MM.1S (cell line): Measurements from ENCODE around the gene NTSR1.

Experiments
- DNase-seq: peaks from one replicate; pipeline ENCODE4 v3.0.0-alpha.2; 2015
- H2AFZ ChIP-seq: fragments of 300-600 bp; sonication (generic); 2 replicates; pipeline ENCODE4 v1.6.0; 2016; ENCODE audit warnings: antibody characterized with exemption, low read length
- H3F3A ChIP-seq: fragments of 300-600 bp; sonication (generic); 2 replicates; pipeline ENCODE4 v1.6.1; 2016; ENCODE audit warnings: mild to moderate bottlenecking, antibody characterized with exemption, low read length, moderate library complexity, mixed read lengths; ENCODE audit not compliant: insufficient read depth
- H3K27ac ChIP-seq: fragments of 300-600 bp; sonication (generic); 2 replicates; pipeline ENCODE4 v1.5.1; 2016; ENCODE audit warnings: mild to moderate bottlenecking, low read length
- H3K27me3 ChIP-seq: fragments of 300-600 bp; sonication (generic); replicated peaks from 2 replicates; pipeline ENCODE4 v1.6.0; 2016; ENCODE audit warnings: low read length; ENCODE audit not compliant: insufficient read depth
- H3K36me3 ChIP-seq: fragments of 300-600 bp; sonication (generic); replicated peaks from 2 replicates; pipeline ENCODE4 v1.6.1; 2016; ENCODE audit warnings: mild to moderate bottlenecking, low read length, mixed read lengths; ENCODE audit not compliant: insufficient read depth
- H3K4me1 ChIP-seq: fragments of 300-600 bp; sonication (generic); 2 replicates; pipeline ENCODE4 v1.6.1; 2016; ENCODE audit warnings: low read length, mixed read lengths
- H3K4me2 ChIP-seq: fragments of 300-600 bp; sonication (generic); 2 replicates; pipeline ENCODE4 v1.6.0; 2016; ENCODE audit warnings: low read depth, low read length
- H3K4me3 ChIP-seq: fragments of 300-600 bp; sonication (generic); 2 replicates; pipeline ENCODE4 v1.5.1; 2016; ENCODE audit warnings: low read length, mixed read lengths
- H3K79me2 ChIP-seq: fragments of 300-600 bp; sonication (generic); 2 replicates; pipeline ENCODE4 v1.6.1; 2016; ENCODE audit warnings: mixed run types, low read length, mixed read lengths
- H3K9ac ChIP-seq: fragments of 300-600 bp; sonication (generic); 2 replicates; pipeline ENCODE4 v1.6.1; 2016; ENCODE audit warnings: low read length, mixed read lengths
- H3K9me2 ChIP-seq: fragments of 300-600 bp; sonication (generic); replicated peaks from 2 replicates; pipeline ENCODE4 v1.6.1; 2016; ENCODE audit warnings: mild to moderate bottlenecking, low read length, mixed read lengths; ENCODE audit not compliant: insufficient read depth
- H3K9me3 ChIP-seq: fragments of 300-600 bp; sonication (generic); replicated peaks from 2 replicates; pipeline ENCODE4 v1.6.1; 2016; ENCODE audit warnings: mild to moderate bottlenecking, low read length, mixed read lengths; ENCODE audit not compliant: insufficient read depth
- H4K20me1 ChIP-seq: fragments of 300-600 bp; sonication (generic); 2 replicates; pipeline ENCODE4 v1.6.1; 2016; ENCODE audit warnings: mild to moderate bottlenecking, low read length, moderate library complexity, mixed read lengths; ENCODE audit not compliant: insufficient read depth
- EZH2 ChIP-seq: fragments of 300-600 bp; sonication (generic); optimal IDR thresholded peaks from 2 replicates; pipeline ENCODE3; 2017; ENCODE audit warnings: low read depth, mild to moderate bottlenecking, antibody characterized with exemption, low read length, mixed read lengths
- EZH2phosphoT487 ChIP-seq: fragments of 300-600 bp; sonication (generic); IDR thresholded peaks from 2 replicates; pipeline ENCODE4 v1.6.1; 2018; ENCODE audit warnings: antibody characterized with exemption, low read length
- TF ChIP-seq, protein P1 (sequence below): fragments of 300-600 bp; sonication (generic); IDR thresholded peaks from 2 replicates; pipeline ENCODE4 v1.5.1; 2016; ENCODE audit warnings: antibody characterized with exemption, low read length, mixed read lengths

The NTSR1 gene

DNA sequence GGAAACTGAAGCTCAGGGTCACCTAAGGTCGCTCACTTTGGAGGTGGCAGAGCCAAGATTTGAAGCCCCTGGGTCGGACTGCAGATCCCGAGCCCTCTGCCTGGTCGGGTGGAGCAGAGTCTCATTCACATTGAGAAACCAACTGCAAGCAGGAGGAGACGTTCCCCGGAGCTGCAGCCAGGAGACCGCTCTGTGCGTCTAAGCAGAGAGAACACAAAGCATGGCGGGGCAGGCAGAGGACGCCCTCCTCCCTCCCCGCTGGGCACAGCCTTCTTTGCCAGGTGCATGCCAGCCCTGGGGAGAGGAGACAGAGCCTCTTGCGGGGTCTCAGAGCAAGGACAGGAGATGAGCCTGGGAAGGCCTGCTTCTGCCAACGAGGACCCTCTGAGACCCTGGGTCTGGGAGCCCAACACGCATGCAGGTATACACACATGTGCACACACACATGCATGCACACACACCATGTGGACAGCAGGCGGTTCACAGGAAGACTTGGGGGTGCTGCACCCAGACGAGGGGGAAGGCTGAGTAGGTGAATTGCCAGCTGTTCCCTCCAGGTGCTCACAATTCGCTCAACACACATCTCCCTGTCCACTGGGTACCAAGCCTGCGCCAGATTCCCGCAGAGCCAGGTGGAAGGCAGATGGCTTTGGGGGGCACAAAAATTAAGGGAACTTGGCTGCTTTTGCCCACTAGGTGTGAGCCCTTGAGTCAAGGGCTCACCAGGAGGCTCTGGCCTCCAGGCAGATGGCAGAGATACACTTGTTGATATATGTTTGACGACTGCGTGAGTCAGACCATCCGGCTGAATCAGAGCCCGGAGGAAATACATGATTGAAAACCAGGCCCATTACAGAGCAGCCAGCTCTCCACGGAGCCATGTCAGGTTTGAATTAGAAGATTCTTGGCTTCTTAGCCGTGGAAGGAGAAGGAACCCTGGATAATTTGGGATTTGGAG, 5.5 kb upstream of the NTSR1 start:
- no peak for DNase-seq
- H3K27ac ChIP-seq: no peak overlapping the region
- H3K9me2 ChIP-seq: no peaks in the 10 kb centered on the region
- no peaks in the 10 kb centered on the region for H3F3A ChIP-seq
- H3K9me3 ChIP-seq: no peaks in the 10 kb centered on the region
- H3K4me2 ChIP-seq: no peak overlapping the region
- H3K4me3 ChIP-seq: no peak overlapping the region
- no peaks in the 10 kb centered on the region for H3K79me2 ChIP-seq
- H3K27me3 ChIP-seq: peaks cover 100% of the 10 kb centered on the region
- TF ChIP-seq, protein P1, sequence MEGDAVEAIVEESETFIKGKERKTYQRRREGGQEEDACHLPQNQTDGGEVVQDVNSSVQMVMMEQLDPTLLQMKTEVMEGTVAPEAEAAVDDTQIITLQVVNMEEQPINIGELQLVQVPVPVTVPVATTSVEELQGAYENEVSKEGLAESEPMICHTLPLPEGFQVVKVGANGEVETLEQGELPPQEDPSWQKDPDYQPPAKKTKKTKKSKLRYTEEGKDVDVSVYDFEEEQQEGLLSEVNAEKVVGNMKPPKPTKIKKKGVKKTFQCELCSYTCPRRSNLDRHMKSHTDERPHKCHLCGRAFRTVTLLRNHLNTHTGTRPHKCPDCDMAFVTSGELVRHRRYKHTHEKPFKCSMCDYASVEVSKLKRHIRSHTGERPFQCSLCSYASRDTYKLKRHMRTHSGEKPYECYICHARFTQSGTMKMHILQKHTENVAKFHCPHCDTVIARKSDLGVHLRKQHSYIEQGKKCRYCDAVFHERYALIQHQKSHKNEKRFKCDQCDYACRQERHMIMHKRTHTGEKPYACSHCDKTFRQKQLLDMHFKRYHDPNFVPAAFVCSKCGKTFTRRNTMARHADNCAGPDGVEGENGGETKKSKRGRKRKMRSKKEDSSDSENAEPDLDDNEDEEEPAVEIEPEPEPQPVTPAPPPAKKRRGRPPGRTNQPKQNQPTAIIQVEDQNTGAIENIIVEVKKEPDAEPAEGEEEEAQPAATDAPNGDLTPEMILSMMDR: no peak
- TF ChIP-seq EZH2phosphoT487 (no peak), EZH2 (no peak)
- H2AFZ ChIP-seq: no peak overlapping the region
- H3K36me3 ChIP-seq: no peaks in the 10 kb centered on the region
- H3K4me1 ChIP-seq: no peaks in the 10 kb centered on the region
- H4K20me1 ChIP-seq: no peaks in the 10 kb centered on the region
- no peak overlapping the region for H3K9ac ChIP-seq

DNA sequence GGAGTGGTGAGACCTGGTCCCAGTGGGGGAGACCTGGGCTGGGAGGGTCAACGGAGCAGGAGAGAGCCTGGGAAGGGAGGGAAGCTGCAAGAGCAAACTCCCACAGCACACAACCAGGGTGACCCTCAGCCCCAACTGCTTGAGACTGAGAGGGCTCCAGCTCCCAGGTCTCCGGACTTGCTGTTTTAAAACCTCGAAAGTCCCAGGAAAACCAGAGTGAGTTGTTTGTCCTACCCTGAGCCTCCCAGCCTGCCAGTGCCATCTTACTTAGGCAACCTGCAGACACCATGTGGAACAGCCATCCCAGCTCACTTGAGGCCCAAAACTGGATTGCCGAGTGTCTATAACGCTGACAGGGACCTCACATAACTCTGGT, 4.8 kb upstream of the NTSR1 start:
- Histone ChIP-seq H3F3A (no peaks in the 10 kb centered on the region), H3K9me2 (no peaks in the 10 kb centered on the region), H3K4me3 (no peak overlapping the region), H3K27ac (no peak overlapping the region), H4K20me1 (no peaks in the 10 kb centered on the region), H3K27me3 (peaks cover 97% of the 10 kb centered on the region), H3K9ac (no peak overlapping the region), H3K79me2 (no peaks in the 10 kb centered on the region), H3K36me3 (no peaks in the 10 kb centered on the region), H2AFZ (no peak overlapping the region), H3K9me3 (no peaks in the 10 kb centered on the region), H3K4me1 (no peaks in the 10 kb centered on the region), H3K4me2 (no peak overlapping the region)
- TF ChIP-seq EZH2phosphoT487 (no peak), EZH2 (no peak)
- TF ChIP-seq, protein P1: no peak
- no peak for DNase-seq

DNA sequence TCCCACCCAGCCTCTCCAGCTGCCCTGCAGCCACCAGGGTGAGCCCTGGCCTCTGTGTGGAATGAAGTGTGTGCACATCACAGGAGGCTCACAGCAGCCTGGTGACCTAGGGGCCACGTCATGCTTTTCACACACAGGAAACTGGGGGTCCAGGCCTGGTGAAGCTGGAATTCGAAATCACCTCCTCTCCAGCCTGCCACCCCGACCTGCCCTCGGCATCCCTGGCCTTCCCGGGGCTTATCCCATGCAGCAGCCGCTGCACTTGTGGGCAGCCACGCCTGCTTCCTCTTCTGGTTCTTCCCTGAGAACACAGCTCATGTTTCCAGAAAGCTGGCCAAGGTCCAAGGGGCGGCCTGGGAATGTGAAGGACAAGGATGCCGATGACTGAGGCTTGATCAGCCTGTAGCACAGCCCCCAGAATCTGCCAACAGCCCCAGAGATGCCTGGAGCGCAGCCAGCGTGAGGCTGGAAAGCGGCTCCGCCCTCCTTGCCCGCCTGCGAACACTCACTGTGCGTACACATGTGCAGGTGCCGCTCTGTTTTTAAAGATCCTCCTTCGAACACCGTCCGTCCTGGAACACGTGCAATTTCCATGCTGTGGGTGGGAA, 4.2 kb upstream of the NTSR1 start:
- no peak overlapping the region for H3K27ac ChIP-seq
- no peaks in the 10 kb centered on the region for H4K20me1 ChIP-seq

More for the DNA sequence above, 4.2 kb upstream of the NTSR1 start:
- no peak overlapping the region for H3K9ac ChIP-seq
- H3K9me3 ChIP-seq: no peaks in the 10 kb centered on the region
- H2AFZ ChIP-seq: no peak overlapping the region
- H3F3A ChIP-seq: no peaks in the 10 kb centered on the region
- no peaks in the 10 kb centered on the region for H3K79me2 ChIP-seq
- TF ChIP-seq EZH2phosphoT487 (no peak), EZH2 (no peak)
- TF ChIP-seq, protein P1: no peak
- no peaks in the 10 kb centered on the region for H3K9me2 ChIP-seq
- peaks cover 97% of the 10 kb centered on the region for H3K27me3 ChIP-seq
- DNase-seq: no peak
- no peak overlapping the region for H3K4me2 ChIP-seq
- H3K4me1 ChIP-seq: no peaks in the 10 kb centered on the region
- no peak overlapping the region for H3K4me3 ChIP-seq
- no peaks in the 10 kb centered on the region for H3K36me3 ChIP-seq
